Measurements from ENCODE around the gene ZNF362. TPM values are rescaled to one million over a fixed set of nuclear protein-coding genes. Genes with fewer than 3 reads are reported as not detected.

Gene ZNF362
- polyA plus RNA-seq, 1 of the 3 experiments (the other 2 are of a cell fraction) = 17.1 TPM

- H3K4me3 ChIP-seq (ENCODE audit: low read depth in 2 of 2, low read length in 1 of 2) = no peak overlapping the region
- H3K4me1 ChIP-seq (ENCODE audit: control insufficient read depth in 1 of 2, insufficient read depth in 2 of 2, low read depth in 1 of 2, low read length in 1 of 2) = no peaks in the 10 kb centered on the region; a peak in 1 of 4 replicates
- peaks cover 74% of the 10 kb centered on the region for H4K20me1 ChIP-seq (ENCODE audit: insufficient read depth)
- no peaks in the 10 kb centered on the region for H3K9me3 ChIP-seq
- H3F3A ChIP-seq (replicated peaks; ENCODE audit: insufficient read depth) = no peaks in the 10 kb centered on the region
- no peak overlapping the region for H3K27ac ChIP-seq (ENCODE audit: low read depth in 2 of 2, low read length in 1 of 2)
- WGBS (ENCODE audit: low lambda C conversion rate) = 82% methylated on average over 3 of the region's 3 CpGs
- no peak overlapping the region for H3K9ac ChIP-seq
- peaks cover 61% of the 10 kb centered on the region; the same call in 1 of the 2 replicates for H3K79me2 ChIP-seq (ENCODE audit: insufficient read depth)
- TF ChIP-seq RCOR1 (IDR thresholded peaks at IDR 0.05; ENCODE audit: low read length) (no peak), ZBTB33 (IDR thresholded peaks at IDR 0.05; ENCODE audit: borderline replicate concordance, low read depth) (no peak)
- H3K4me2 ChIP-seq = no peak overlapping the region
- CTCF ChIA-PET = interaction anchor here (0.5 to 0.7 kb wide), 2 partner anchors 23 to 350 kb away, joined by 3 read pairs; no protein-coding TSS in a partner anchor
- H3K27me3 ChIP-seq (ENCODE audit: insufficient read depth) = no peaks in the 10 kb centered on the region
- peaks cover 9 to 25% of the 10 kb centered on the region in 2 experiments for H3K36me3 ChIP-seq (replicated peaks in 1 of 2; ENCODE audit: control insufficient read depth in 1 of 2, insufficient read depth in 2 of 2, low read length in 1 of 2)
- no peaks in the 10 kb centered on the region for H3K9me2 ChIP-seq
- no peak for DNase-seq
- POLR2A ChIA-PET = no interaction called here
- H2AFZ ChIP-seq (ENCODE audit: low read depth) = no peak overlapping the region
Observed at GRCh38 chr1:33272509-33272908, 16.2 kb downstream of the ZNF362 start.

- H3K9me3 ChIP-seq = no peaks in the 10 kb centered on the region
- H3F3A ChIP-seq (replicated peaks; ENCODE audit: insufficient read depth) = no peaks in the 10 kb centered on the region
- TF ChIP-seq RFX5 (IDR thresholded peaks at IDR 0.05; ENCODE audit: low read length) (no peak), CTCF (IDR thresholded peaks at IDR 0.05) (no peak), ZBTB33 (IDR thresholded peaks at IDR 0.05; ENCODE audit: borderline replicate concordance, low read depth) (no peak), IRF3 (IDR thresholded peaks at IDR 0.05; ENCODE audit: low read depth, low read length) (no peak)
- no peak overlapping the region for H3K4me3 ChIP-seq (ENCODE audit: low read depth in 2 of 2, low read length in 1 of 2)
- no peaks in the 10 kb centered on the region for H3K27me3 ChIP-seq (ENCODE audit: insufficient read depth)
- H2AFZ ChIP-seq (ENCODE audit: low read depth) = no peak overlapping the region
- H3K4me1 ChIP-seq (ENCODE audit: control insufficient read depth in 1 of 2, insufficient read depth in 2 of 2, low read depth in 1 of 2, low read length in 1 of 2) = no peaks in the 10 kb centered on the region; a peak in 1 of 4 replicates
- H3K9ac ChIP-seq = no peak overlapping the region
- H3K9me2 ChIP-seq = no peaks in the 10 kb centered on the region
- WGBS (ENCODE audit: low lambda C conversion rate) = 92% methylated on average over 1 of the region's 1 CpG
- H3K27ac ChIP-seq (ENCODE audit: low read depth in 2 of 2, low read length in 1 of 2) = no peak overlapping the region
- ChIA-PET POLR2A (no interaction called here), CTCF (interaction anchor here (3.1 kb wide), 1 partner anchor 23 kb away, joined by 13 read pairs; no protein-coding TSS in a partner anchor)
- peaks cover 9 to 26% of the 10 kb centered on the region in 2 experiments for H3K36me3 ChIP-seq (replicated peaks in 1 of 2; ENCODE audit: control insufficient read depth in 1 of 2, insufficient read depth in 2 of 2, low read length in 1 of 2)
- no peak overlapping the region for H3K4me2 ChIP-seq
- H4K20me1 ChIP-seq (ENCODE audit: insufficient read depth) = peaks cover 70% of the 10 kb centered on the region
- H3K79me2 ChIP-seq (ENCODE audit: insufficient read depth) = peaks cover 58% of the 10 kb centered on the region; the same call in 1 of the 2 replicates
- DNase-seq = no peak
Observed at GRCh38 chr1:33272930-33273329, 16.6 kb downstream of the ZNF362 start.

All from SK-N-SH (cell line).